Measurements from ENCODE around the gene CAVIN2.

CAVIN2 gene

DNA sequence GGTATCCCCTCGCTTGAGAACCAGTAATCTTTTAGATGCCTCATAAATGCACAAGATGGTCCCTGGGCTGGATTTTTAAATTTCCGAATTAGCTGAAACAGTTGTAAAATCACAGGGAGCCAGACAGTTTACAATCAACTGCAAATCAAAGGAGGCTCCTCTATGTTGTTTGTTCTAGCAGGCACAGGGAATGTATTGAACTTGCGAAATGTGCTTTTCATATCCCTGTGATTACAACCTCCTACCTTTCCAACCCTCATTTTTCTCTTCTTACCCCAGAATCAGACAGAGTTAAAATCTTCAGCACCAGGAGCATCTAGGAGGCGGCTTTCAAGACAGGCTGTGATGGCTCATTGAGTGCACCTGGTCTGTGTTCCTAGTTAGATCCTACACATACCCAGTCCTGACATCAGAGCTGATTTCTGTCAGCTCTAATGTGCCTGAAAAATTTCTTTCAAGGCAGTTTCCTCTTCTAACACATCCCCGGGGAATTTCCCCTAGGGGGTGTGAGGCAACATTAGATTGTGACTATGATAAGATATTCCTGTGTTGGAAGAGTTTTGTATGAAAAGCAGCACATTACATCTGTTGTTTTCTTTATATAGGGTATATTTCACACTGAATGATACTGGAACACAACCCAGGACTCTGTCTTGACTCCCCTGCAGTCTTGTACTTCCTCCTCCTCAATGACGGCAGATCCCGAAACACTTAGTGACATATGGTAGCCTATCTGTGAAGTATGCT is 17.9 kb upstream of the CAVIN2 start:
- peak; percentile 77 for DNase-seq

DNA sequence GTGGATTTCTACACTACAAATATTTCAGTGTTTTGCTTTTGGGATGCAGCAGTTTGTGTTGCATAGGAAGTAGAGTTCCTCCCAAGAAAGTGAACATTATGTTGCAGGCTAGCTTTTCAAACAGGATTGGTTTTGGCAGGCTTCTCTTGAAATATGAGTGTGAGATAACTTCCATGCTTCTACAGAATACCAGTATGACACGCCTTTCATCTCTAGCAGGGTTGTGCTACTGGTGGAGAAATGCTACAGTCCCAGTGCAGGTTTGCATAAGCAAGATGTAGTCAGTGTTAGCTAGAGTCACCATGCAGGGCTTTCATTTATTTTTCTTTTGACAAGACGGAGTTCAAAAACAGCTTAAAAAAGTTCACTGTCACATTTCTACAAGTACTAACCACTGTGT is 17.1 kb upstream of the CAVIN2 start:
- no peak for DNase-seq

DNA sequence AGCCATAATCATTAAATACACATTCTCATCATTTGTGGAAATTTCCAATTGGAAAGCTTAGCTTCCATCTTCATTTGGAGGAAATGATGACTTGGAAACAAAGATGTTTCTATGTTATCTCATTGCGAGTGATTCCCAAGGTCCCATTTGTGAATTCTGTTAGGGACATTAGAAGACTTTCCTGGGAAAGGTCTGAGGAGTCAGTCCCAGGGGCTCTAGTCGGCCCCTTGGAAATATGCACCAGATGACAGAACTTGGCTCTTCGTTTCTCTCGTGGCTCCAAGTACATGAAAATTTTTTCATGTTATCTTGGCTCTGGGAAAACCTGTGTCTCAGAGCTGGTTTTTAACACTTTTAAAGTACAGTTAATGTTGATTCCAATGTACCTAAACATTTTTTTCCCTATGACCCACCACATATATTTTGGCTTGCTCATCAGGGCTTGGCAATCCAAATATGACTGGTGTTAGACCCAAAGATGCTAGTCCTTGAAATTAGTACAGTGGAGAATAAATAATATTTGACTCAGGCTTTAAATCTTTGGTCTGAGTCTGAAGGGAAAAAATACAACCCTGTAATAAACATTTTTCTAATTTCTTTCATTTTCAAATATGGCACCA is 15.4 kb upstream of the CAVIN2 start:
- peak; percentile 72 for DNase-seq

DNA sequence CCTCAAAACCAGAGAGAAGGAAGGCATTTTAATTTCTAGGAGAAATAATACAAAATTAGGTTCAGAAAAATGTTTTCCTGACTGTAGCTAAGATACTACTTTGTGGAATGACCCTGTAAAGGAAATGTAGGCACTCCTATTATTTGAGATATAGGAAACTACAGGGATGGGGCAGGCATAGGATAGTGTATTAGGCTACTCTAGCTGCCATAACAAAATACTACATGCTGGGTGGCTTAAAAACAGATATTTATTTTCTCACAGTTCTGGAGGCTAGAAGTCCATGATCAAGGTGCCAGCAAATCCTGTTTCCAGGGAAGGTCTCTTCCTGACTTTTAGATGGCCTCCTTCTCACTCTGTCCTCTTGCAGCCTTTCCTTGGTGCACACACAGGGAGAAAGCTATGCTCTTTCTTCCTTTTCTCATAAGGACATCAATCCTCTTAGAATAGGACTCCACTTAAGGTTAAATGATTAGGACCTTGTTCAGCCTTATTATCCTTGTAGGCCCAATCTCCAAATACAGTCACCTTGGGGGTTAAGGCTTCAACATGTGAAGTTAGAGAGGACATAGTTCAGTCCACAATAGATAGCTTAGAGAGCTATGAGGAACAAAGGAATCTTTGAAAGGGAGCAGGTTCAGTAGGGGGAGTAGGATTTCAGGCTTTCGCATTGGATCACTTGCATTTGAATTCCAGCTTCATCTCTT is 14.0 kb upstream of the CAVIN2 start:
- no peak for DNase-seq

DNA sequence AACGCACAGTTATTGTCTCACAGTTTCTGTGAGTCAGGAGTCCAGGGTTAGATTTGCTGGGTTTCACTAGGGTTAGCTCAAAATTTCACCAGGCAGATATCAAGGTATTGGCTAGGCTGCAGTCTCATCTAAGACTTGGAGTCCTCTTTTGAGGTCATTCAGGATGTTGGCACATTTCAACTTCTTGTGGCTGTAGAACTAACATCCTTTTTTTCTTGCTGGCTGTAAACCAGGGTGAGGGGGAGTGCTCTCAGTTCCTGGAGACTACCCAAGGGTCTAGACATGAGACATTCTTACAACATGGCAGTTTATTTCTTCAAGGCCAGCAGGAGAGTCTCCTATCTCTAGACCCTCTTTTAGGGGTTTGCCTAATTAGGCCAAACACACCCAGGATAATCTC is 12.8 kb upstream of the CAVIN2 start:
- DNase-seq: no peak

DNA sequence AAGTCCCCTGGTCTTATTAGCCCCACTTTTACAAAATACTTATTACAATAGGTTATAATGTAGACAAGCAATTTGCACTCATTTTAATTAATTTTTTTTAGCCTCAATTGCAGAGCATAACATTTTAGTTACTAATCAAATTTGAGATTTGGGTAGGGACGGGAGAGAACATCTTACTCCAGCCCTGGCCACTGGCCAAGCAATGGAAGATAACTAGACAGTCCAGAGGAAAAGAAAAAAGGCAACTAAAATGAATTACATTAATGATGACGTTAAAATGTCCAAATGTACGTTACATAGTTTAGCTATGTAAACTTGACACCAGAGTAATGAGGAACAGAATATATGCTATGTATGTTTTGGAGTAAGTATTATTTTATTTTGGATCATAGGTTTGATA is 11.0 kb upstream of the CAVIN2 start:
- DNase-seq: no peak

DNA sequence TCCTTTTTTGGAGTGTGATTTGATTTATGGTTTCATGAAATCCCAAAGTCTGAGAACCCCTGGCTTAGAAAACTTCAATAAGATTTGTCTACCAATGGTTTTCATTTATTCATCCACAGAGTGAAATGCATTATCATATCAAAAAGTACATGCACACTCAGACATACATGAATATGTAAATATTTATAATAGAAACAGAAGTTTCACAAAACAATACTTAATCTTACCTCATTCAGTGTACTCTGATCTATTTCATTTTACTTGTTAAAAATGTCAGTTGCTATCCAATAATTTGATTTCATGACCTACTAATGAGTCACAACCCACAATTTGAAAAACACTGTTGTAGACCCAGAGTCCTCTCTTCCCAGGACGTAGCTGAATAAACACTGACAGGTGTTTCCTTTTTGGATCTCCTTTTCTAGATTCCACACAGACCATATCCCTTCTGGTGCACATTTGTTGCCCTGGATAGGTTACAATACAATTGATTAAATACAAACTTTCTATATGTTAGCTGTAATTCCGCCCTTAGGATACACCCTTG is 10.4 kb upstream of the CAVIN2 start:
- DNase-seq: peak; percentile 53

DNA sequence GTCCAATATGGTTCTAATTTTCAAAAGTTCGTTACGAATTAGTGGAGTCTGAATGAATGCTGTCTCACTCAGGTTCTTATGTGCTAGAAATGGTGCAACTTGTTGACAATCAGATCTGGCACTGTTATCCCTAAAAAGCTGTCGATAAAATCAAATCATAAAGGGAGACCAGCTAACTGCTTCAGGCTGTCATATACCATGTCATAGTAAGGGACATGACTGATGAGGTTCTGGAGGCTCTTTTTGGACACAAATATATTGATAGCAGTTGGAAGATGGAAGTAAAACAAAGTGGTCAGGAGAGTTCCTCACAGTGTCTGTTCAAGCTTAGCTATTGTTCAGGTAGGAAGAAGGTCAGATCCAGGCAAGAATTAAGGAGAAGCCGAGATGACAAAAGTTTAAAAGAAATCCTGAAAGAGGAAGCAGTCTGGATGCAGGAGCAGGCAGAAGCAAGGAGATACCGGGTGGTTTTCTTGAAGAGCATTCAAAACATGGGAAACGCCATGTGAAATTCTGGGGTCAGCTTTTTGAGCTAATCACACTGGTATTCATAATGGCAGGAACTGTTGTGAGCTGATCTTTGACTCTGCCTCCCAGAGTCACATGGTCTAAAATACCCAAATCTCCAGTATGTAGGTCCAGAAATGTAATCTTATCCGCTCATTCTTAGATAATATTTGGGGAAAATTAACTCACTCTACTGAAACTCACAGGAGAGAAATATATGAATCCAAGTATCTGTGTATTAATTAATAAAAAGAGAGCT is 9.4 kb upstream of the CAVIN2 start:
- DNase-seq: no peak

DNA sequence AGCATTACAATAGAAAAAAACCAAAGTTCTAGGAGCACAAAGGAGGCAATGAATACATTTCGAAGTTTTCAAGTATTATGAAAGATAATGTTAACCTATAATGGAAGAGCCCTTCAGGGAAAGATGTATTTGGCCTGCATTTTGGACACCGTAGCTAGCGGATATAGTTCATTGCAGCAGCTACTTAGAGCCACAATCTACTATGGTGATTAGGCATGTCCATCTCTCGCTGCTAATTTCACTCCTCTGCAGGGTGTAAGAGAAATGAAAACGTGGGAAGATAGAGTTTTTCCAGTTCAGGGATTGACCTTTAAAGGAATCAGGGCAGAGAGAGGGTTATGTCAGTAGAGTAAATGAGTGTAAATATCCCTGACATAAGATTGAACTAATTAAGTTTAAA is 8.5 kb upstream of the CAVIN2 start:
- DNase-seq: no peak

DNA sequence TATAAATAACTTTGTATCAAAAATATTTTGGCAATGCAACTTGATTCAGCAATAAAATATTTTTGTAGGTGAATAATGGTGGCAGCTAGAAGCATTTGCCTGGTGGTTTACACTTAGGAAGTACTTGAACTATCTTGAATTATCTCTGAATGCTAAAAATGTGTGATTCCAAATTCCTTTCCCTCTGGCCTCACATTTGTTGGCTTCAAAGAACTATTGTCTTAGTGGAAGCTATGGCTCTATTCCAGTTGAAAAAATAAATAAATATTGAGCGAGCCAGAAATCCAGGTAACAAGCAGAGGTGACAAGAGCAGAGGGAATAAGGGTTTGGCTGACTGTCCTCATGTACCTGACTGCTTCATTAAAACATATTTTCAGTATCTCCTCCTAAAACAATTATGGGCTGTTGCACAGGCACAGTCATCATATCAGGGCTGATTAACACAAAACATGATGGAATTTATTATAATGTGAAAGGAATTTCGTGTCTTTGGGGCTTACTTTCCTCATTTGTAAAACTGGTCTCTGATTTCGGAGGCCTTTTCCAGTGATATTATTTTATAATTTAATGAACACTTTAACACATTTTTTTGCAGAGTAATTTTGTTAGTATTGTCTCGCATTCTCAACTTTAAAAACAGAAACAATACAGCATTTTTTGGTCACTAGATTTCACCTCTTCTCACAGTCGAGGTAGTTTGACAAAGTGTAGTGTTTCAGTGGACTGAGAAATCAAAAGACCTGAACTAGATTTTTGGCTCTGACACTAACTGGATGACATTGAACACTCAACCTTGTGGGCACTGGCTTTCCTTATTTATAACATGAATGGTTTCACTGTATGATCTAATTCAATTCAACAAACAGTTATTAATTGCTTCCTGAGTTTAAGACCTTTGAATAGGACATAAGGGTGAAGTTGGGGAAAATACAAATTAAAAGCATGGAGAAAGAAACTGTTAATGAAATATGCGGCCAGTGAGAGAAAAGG is 7.8 kb upstream of the CAVIN2 start:
- peak; percentile 53 for DNase-seq

DNA sequence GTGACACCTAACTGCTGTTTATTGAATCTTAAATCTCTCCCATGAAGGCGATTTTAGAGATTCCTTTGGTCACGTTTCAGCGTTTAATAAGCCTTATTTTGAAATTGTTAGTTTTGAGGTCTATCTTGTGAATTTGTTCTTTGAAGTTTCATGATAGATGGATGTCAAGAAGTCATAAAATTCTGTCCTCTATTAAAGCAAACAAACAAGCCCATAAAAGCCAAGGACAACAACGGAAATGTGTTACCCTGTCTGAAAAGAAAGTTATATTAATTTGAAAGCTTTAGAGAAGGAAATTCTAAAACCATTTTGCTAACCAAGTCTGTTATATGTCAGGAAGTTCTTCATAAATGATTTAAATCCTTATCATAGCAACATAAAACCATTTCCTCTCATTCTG is 7.0 kb upstream of the CAVIN2 start:
- DNase-seq: no peak

DNA sequence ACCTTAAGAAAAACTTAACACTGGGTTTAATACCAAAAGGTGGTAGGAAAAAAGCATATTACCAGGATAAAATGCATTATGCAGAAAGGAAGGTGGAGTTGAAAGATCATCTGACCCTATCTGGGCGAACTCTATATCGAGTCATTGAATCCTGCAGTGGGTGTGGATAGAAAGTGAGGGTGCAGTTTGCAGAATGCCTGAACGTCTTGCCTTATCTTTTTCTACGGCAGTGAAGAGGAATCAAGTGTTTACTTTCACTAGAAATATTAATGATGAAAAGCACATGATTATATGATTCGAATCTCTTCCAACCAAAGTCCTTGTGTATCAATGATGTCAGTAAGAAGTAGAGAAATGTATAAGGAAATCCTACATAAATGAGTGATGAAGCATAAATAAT is 4.3 kb upstream of the CAVIN2 start:
- DNase-seq: no peak

DNA sequence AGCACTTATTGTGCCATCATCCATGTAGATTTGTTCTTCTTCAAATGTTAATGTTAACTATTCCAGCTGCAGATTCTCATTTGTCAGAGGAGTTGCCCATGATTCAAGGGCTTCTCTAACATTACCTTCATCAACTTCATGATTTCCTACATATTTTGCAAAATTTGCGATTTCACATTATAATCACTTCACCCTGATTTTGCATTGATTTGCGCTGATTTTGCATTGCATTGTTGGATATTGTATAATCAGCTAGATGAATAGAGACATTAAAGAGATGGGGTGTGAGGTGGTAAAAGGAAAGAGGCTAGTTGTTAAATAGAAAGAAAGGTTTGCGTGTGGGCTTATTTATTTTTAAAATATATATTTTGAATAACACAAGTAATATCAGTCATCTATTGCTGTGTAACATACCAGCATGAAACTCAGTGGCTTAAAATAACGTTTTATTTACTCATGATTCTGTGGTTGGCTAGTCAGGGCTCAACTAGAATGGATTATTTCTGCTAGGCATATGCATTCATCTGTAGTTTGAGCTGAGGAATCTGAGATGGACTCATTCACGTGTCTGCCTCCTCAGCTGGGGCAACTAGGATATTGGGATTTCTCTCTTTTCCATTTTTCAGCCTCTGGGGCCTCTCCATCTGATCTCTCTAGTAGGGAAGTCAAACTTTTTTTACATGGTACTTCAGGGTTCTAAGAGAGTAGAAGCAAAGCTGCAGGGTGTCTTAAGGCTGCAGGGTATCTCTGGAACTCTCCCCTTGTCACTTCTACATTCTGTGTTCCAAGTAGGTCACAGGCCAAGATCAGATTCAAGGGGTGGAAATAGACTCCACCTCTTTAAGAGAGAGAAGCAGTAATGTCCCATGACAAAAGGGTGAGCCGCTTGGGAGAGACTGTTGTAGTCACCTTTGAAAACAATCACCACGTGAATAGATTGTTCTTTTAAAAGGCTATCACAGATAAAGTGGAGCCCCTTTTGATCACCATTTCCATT is 2.2 kb upstream of the CAVIN2 start:
- DNase-seq: no peak

DNA sequence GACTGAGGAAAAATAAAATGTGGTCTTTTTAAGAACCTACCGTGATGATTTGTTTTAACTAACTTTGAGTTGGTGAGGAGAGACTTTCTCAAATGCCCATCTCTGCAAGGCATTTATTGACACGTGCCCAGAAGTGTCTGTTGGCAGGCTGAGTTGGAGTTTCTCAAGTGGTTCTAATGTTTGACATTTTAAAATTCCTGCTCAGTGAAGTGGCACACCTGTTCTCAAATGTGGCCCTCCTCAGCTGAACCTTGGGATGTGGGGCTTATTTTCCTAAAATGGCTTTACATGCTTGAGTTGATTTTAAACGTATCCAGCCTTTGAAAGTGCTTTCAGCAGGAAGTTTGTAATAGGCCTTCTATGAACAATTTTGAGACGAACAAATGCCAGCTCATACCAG is 876 bp upstream of the CAVIN2 start:
- no peak for DNase-seq

DNA sequence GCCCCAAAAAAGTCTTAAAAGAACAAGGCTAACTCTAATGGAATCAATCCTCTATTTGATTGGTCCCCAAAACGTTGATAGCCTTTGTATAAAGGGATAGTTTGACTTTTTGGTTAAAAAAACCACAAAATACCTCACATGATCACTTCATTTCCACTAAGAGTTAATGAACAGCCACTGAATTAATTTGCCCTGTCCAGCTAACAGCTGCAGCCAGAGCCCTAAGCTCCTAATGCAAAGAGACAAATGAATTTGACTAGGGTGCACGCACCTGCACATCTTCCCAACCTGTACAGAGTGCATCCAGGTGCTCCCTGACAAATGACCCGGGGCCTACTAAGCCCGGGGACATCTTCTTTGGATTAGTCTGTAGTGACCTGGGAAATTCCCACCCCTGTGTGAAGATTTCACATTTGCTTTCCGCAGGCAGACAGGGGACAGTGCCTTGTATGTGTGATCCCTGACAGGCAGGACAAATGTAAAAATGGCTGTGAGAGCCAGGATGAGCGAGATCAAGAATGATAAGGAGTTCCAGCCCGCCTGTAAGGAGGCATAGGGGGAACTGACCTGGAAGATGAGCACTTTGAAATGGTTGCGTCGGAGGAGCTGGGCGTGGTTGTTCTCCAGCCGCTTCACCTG is 893 bp downstream of the CAVIN2 start:
- DNase-seq: no peak

DNA sequence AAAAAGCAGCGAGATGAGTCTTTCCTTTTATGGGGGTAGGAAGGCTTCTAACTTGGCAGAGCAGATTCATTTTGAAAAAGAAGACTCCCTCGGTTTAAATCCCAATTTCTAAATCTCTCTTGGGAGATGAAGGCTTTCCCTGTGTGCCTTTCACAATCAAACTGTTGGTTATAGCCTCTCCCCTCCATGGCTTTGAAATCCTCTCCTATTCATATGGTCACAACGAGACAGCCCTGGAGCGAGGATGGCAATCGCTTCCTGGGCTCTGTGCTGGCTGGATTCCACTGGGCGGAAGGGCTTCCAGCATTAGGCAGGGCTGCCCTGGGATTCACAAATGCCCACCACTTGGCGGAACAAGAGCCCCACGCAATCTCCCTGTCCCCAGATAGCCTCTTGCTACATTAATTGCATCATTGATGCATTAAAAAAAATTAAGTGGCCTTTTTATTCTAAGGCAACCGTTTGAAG is 1.6 kb downstream of the CAVIN2 start:
- DNase-seq: peak; percentile 40

DNA sequence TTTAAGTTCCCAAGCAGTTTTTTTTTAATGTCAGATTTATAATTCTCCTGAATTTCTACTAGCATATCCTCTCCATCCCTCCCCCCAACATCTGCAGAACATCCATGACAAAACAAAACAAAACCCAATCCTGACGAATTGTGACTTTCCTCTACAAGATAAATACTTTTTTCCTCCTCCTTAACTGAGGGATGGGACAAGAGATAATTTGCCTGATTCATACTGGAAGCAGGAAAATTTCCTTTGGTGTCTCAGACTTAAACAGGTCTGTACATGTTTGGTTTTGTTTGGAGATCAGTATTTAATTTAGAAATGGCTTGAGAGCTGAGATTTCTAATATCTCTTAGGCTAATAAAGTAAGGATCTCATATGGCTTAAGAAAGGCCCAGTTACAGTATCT is 2.2 kb downstream of the CAVIN2 start:
- no peak for DNase-seq

DNA sequence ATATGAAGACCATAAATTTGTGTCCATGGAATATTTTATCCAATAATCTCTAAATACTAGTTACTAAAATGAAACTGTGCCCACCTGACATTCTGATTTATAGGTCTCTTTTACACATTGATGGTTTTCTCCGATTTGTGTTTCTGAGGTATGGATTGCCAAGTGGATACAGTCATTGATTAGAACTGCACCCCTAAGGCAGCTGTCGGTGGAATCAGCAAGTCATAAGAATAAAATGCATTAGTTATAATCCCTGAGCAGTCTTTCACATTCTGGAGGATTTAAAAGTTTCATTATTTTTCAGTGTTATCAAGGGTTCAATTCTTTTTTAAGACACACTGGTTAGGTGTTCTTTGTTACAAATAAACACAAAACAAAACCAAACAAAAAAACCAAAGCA is 6.0 kb downstream of the CAVIN2 start:
- DNase-seq: peak; percentile 28

DNA sequence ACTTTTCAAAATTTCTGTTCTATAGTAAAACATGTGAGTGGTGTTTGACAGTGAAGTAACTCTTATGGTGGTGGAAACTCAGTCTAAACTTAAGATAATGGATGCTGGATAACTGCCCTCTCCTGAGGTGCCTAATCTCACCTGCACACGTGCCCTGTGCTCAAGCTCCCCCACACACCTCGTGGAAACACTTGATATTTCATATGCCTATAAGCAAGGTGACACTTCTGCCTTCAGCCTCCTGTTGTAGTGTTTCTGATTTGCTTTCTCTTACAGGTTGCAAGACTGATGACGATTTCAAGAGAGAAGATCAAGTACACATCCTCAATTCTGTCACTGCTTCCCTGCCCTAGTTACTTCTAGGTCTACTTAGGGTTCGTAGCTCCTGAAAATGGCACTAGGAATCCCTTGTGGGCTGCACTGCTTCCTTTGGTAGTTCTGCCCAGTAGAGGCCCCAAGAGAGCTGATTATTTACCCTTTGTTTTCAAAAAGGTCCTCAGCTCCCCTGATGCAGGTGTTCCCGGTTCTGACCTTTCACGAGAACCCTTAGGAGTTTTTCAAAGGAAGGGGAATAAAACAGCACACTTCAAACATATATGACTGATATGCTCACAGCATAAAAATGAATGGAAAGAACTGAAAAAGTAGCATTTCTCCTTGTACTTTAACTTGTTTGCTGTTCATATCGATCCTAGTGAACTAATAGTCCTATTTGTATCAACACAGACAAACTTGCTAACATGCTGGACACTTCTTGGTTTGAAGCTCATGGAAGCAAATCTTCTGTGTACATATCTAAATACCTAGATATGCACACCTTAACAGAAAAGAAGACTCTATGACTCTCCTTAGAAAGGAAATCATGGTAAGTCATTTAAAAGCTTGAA is 6.7 kb downstream of the CAVIN2 start:
- DNase-seq: no peak
